K562 (cell line): Measurements from ENCODE around the gene XPR1.

Experiments used
- ATF7 ChIP-seq: fragments of 450-650 bp; IDR thresholded peaks from 2 replicates; pipeline ENCODE4 v1.7.1; 2014; ENCODE audit warnings: mild to moderate bottlenecking, moderate library complexity
- CREB1 ChIP-seq, 2 experiments: sonication (generic) in 1 of 2; formaldehyde crosslinking in 1 of 2; IDR thresholded peaks; 2 replicates each; pipeline versions ENCODE4 v1.6.1 to v1.8.0; 2012 to 2022; ENCODE audit warnings: inconsistent platforms in 1 of 2, mild to moderate bottlenecking in 1 of 2, missing genetic modification reagents in 1 of 2, moderate library complexity in 1 of 2
- EP300 ChIP-seq: IDR thresholded peaks from 2 replicates; pipeline ENCODE4 v1.6.1; 2012; ENCODE audit warnings: low read length, improper control_type of control experiment
- EZH2 ChIP-seq: IDR thresholded peaks from 2 replicates; pipeline ENCODE4 v1.6.1; 2012; ENCODE audit warnings: low read depth, mild to moderate bottlenecking, inconsistent platforms, low read length, borderline replicate concordance
- POLR2AphosphoS5 ChIP-seq: IDR thresholded peaks from 2 replicates; pipeline ENCODE4 v1.6.1; 2011; ENCODE audit warnings: mild to moderate bottlenecking, low read depth, low read length, moderate library complexity; ENCODE audit not compliant: control insufficient read depth, insufficient read depth
- SMARCA5 ChIP-seq: fragments of 450-650 bp; IDR thresholded peaks from 2 replicates; pipeline ENCODE4 v1.6.1; 2016
- SMC3 ChIP-seq: conservative IDR thresholded peaks from 2 replicates; pipeline ENCODE4 v1.6.1; 2011; ENCODE audit warnings: low read depth, low read length, improper control_type of control experiment; ENCODE audit not compliant: insufficient read depth
- TF ChIP-seq, protein P1 (sequence below): fragments of 250-450 bp; sonication (Bioruptor Pico); IDR thresholded peaks from 2 replicates; pipeline ENCODE4 v1.8.0; 2022; ENCODE audit warnings: inconsistent platforms, mild to moderate bottlenecking, moderate library complexity, borderline replicate concordance
- TF ChIP-seq, protein P2 (sequence below): fragments of 150-350 bp; conservative IDR thresholded peaks from 2 replicates; pipeline ENCODE4 v1.6.1; 2014; ENCODE audit warnings: low read length
- TF ChIP-seq, protein P3 (sequence below), 2 experiments: fragments of 450-650 bp in 1 of 2; sonication (generic) in 1 of 2; formaldehyde crosslinking in 1 of 2; IDR thresholded peaks; 2 replicates each; pipeline versions ENCODE4 v1.7.1 to v1.9.0; 2016 to 2022; ENCODE audit warnings: inconsistent platforms in 1 of 2, mild to moderate bottlenecking in 1 of 2, missing genetic modification reagents in 1 of 2
- TF ChIP-seq, protein P4 (sequence below), 3 experiments: IDR thresholded peaks in 2 of 3; conservative IDR thresholded peaks in 1 of 3; 2 replicates each; pipeline ENCODE4 v1.5.1; 2011 to 2012; ENCODE audit warnings: low read length in 3 of 3, mild to moderate bottlenecking in 3 of 3, control low read depth in 2 of 3, improper control_type of control experiment in 1 of 3, inconsistent platforms in 1 of 3, low read depth in 1 of 3, mixed read lengths in 1 of 3, moderate library complexity in 1 of 3; ENCODE audit not compliant: insufficient read depth in 2 of 3

DNA sequence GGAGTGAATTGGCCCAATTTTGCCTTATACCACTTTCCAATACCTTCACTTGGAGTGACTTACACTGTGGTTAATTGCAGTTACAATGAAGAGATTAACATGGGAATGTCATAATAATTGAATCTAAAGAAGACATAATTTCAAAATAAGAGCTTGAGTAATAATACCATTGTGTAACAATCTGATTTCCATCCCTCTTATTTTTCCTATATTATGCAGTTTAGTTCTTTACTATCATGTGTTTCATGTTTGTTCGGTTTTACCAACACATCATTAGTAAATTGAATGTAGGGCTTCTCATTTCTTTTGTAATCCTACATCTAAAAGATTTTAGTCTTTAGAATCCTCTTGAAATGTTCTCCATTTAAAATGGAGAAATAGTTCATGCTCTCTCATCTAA is 19.2 kb upstream of the XPR1 start:
- TF ChIP-seq, protein P1, sequence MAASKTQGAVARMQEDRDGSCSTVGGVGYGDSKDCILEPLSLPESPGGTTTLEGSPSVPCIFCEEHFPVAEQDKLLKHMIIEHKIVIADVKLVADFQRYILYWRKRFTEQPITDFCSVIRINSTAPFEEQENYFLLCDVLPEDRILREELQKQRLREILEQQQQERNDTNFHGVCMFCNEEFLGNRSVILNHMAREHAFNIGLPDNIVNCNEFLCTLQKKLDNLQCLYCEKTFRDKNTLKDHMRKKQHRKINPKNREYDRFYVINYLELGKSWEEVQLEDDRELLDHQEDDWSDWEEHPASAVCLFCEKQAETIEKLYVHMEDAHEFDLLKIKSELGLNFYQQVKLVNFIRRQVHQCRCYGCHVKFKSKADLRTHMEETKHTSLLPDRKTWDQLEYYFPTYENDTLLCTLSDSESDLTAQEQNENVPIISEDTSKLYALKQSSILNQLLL = no peak
- TF ChIP-seq, protein P2, sequence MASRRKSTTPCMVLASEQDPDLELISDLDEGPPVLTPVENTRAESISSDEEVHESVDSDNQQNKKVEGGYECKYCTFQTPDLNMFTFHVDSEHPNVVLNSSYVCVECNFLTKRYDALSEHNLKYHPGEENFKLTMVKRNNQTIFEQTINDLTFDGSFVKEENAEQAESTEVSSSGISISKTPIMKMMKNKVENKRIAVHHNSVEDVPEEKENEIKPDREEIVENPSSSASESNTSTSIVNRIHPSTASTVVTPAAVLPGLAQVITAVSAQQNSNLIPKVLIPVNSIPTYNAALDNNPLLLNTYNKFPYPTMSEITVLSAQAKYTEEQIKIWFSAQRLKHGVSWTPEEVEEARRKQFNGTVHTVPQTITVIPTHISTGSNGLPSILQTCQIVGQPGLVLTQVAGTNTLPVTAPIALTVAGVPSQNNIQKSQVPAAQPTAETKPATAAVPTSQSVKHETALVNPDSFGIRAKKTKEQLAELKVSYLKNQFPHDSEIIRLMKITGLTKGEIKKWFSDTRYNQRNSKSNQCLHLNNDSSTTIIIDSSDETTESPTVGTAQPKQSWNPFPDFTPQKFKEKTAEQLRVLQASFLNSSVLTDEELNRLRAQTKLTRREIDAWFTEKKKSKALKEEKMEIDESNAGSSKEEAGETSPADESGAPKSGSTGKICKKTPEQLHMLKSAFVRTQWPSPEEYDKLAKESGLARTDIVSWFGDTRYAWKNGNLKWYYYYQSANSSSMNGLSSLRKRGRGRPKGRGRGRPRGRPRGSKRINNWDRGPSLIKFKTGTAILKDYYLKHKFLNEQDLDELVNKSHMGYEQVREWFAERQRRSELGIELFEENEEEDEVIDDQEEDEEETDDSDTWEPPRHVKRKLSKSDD = no peak
- TF ChIP-seq, protein P3, sequence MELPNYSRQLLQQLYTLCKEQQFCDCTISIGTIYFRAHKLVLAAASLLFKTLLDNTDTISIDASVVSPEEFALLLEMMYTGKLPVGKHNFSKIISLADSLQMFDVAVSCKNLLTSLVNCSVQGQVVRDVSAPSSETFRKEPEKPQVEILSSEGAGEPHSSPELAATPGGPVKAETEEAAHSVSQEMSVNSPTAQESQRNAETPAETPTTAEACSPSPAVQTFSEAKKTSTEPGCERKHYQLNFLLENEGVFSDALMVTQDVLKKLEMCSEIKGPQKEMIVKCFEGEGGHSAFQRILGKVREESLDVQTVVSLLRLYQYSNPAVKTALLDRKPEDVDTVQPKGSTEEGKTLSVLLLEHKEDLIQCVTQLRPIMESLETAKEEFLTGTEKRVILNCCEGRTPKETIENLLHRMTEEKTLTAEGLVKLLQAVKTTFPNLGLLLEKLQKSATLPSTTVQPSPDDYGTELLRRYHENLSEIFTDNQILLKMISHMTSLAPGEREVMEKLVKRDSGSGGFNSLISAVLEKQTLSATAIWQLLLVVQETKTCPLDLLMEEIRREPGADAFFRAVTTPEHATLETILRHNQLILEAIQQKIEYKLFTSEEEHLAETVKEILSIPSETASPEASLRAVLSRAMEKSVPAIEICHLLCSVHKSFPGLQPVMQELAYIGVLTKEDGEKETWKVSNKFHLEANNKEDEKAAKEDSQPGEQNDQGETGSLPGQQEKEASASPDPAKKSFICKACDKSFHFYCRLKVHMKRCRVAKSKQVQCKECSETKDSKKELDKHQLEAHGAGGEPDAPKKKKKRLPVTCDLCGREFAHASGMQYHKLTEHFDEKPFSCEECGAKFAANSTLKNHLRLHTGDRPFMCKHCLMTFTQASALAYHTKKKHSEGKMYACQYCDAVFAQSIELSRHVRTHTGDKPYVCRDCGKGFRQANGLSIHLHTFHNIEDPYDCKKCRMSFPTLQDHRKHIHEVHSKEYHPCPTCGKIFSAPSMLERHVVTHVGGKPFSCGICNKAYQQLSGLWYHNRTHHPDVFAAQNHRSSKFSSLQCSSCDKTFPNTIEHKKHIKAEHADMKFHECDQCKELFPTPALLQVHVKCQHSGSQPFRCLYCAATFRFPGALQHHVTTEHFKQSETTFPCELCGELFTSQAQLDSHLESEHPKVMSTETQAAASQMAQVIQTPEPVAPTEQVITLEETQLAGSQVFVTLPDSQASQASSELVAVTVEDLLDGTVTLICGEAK (IDR thresholded peaks at IDR 0.05) = no peak
- TF ChIP-seq, protein P3 (CRISPR knock-in tag; IDR thresholded peaks at IDR 0.05) = no peak
- TF ChIP-seq ATF7 (no peak), POLR2AphosphoS5 (no peak), CREB1 (IDR thresholded peaks at IDR 0.05) (no peak), CREB1 (CRISPR knock-in tag; IDR thresholded peaks at IDR 0.05) (no peak), SMARCA5 (no peak), EP300 (no peak), EZH2 (no peak), SMC3 (no peak)
- TF ChIP-seq, protein P4, sequence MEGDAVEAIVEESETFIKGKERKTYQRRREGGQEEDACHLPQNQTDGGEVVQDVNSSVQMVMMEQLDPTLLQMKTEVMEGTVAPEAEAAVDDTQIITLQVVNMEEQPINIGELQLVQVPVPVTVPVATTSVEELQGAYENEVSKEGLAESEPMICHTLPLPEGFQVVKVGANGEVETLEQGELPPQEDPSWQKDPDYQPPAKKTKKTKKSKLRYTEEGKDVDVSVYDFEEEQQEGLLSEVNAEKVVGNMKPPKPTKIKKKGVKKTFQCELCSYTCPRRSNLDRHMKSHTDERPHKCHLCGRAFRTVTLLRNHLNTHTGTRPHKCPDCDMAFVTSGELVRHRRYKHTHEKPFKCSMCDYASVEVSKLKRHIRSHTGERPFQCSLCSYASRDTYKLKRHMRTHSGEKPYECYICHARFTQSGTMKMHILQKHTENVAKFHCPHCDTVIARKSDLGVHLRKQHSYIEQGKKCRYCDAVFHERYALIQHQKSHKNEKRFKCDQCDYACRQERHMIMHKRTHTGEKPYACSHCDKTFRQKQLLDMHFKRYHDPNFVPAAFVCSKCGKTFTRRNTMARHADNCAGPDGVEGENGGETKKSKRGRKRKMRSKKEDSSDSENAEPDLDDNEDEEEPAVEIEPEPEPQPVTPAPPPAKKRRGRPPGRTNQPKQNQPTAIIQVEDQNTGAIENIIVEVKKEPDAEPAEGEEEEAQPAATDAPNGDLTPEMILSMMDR (IDR thresholded peaks at IDR 0.05 in 2 of 3, conservative IDR thresholded peaks at IDR 0.05 in 1 of 3; ENCODE audit: insufficient read depth in 2 of 3, low read depth in 1 of 3, low read length in 3 of 3) = no peak
